IPS DF 6.9 (cell line): ENCODE measurements around the gene PCLO.
"Not testable (repeated sequence)": the region's sequence is repeated elsewhere in the genome, so short reads cannot be mapped to it uniquely, and the experiment has no call there.

Source experiments
- DNase-seq: peaks from one replicate; pipeline ENCODE4 v3.0.0-alpha.2; 2013; ENCODE audit warnings: low read depth, low spot score
- H3K27ac ChIP-seq: one replicate; pipeline ENCODE4 v1.5.1; 2013; ENCODE audit warnings: low read length, control low read depth
- H3K27me3 ChIP-seq: 2 replicates; pipeline ENCODE4 v1.6.1; 2013; ENCODE audit warnings: mild to moderate bottlenecking, low read length; ENCODE audit not compliant: control insufficient read depth, insufficient read depth
- H3K36me3 ChIP-seq: 2 replicates; pipeline ENCODE4 v1.6.1; 2013; ENCODE audit warnings: low read length; ENCODE audit not compliant: control insufficient read depth, insufficient read depth
- H3K4me1 ChIP-seq: 2 replicates; pipeline ENCODE4 v1.6.1; 2013; ENCODE audit warnings: low read length; ENCODE audit not compliant: control insufficient read depth, insufficient read depth
- H3K4me3 ChIP-seq: 2 replicates; pipeline ENCODE4 v1.5.1; 2013; ENCODE audit warnings: mild to moderate bottlenecking, low read length
- H3K9me3 ChIP-seq: 2 replicates; pipeline ENCODE4 v1.6.1; 2013; ENCODE audit warnings: low read length, inconsistent platforms; ENCODE audit not compliant: control insufficient read depth, insufficient read depth
- WGBS: extraction: QIAGEN DNeasy Blood & Tissue Kit; methylation state at CpG from one replicate; pipeline ENCODE4 v1.1.7; 2013; ENCODE audit warnings: mixed read lengths, missing lambda C conversion rate; ENCODE audit not compliant: insufficient read length, insufficient coverage; 5-methylcytosine and 5-hydroxymethylcytosine counted together

The PCLO gene

GRCh38 chr7:83105063-83105462 is 57.6 kb downstream of the PCLO start:
- H3K4me3 ChIP-seq, result no peak overlapping the region
- peaks cover 2% of the 10 kb centered on the region; the same call in 1 of the 2 replicates for H3K4me1 ChIP-seq
- no CpG with 5 or more reads among the region's 1 CpG for WGBS
- H3K27ac ChIP-seq, result no peak overlapping the region
- H3K27me3 ChIP-seq, result no peaks in the 10 kb centered on the region
- H3K36me3 ChIP-seq, result no peaks in the 10 kb centered on the region
- DNase-seq, result no peak
- no peaks in the 10 kb centered on the region for H3K9me3 ChIP-seq

- Histone ChIP-seq H3K36me3 (no peaks in the 10 kb centered on the region), H3K9me3 (no peaks in the 10 kb centered on the region), H3K4me1 (peaks cover 2% of the 10 kb centered on the region; the same call in 1 of the 2 replicates), H3K27me3 (no peaks in the 10 kb centered on the region), H3K27ac (no peak overlapping the region), H3K4me3 (no peak overlapping the region)
- WGBS, result no CpG with 5 or more reads among the region's 3 CpGs
- no peak for DNase-seq
These were observed 61.2 kb downstream of the PCLO start for GRCh38 chr7:83101530-83101929.

- Histone ChIP-seq H3K4me1 (no peaks in the 10 kb centered on the region), H3K9me3 (no peaks in the 10 kb centered on the region), H3K36me3 (no peaks in the 10 kb centered on the region), H3K4me3 (no peak overlapping the region), H3K27ac (no peak overlapping the region), H3K27me3 (no peaks in the 10 kb centered on the region)
- no CpG with 5 or more reads among the region's 2 CpGs for WGBS
- DNase-seq, result no peak
These were observed 66.6 kb downstream of the PCLO start for GRCh38 chr7:83096065-83096580.

- Histone ChIP-seq H3K27me3 (no peaks in the 10 kb centered on the region), H3K36me3 (no peaks in the 10 kb centered on the region), H3K9me3 (no peaks in the 10 kb centered on the region), H3K4me1 (no peaks in the 10 kb centered on the region), H3K4me3 (no peak overlapping the region), H3K27ac (no peak overlapping the region)
- DNase-seq, result no peak
- no CpG with 5 or more reads among the region's 4 CpGs for WGBS
These were observed 77.4 kb downstream of the PCLO start for GRCh38 chr7:83085299-83085698.

- not testable (repeated sequence) for DNase-seq, H3K4me3 ChIP-seq, H3K27ac ChIP-seq, H3K36me3 ChIP-seq, H3K4me1 ChIP-seq, H3K9me3 ChIP-seq, H3K27me3 ChIP-seq
- WGBS, result no CpG with 5 or more reads among the region's 1 CpG
These were observed 82.8 kb downstream of the PCLO start for GRCh38 chr7:83079879-83080278.

GRCh38 chr7:83077328-83077727 is 85.4 kb downstream of the PCLO start:
- no peak overlapping the region for H3K4me3 ChIP-seq
- H3K27me3 ChIP-seq, result no peaks in the 10 kb centered on the region
- no peaks in the 10 kb centered on the region for H3K9me3 ChIP-seq
- no peaks in the 10 kb centered on the region for H3K4me1 ChIP-seq
- no peak for DNase-seq
- no CpG with 5 or more reads among the region's 2 CpGs for WGBS
- no peaks in the 10 kb centered on the region for H3K36me3 ChIP-seq
- no peak overlapping the region for H3K27ac ChIP-seq

- Histone ChIP-seq H3K4me1 (no peaks in the 10 kb centered on the region), H3K27ac (no peak overlapping the region), H3K36me3 (no peaks in the 10 kb centered on the region), H3K9me3 (no peaks in the 10 kb centered on the region), H3K4me3 (no peak overlapping the region), H3K27me3 (no peaks in the 10 kb centered on the region)
- DNase-seq, result no peak
- no CpG with 5 or more reads among the region's 2 CpGs for WGBS
These were observed 89.8 kb downstream of the PCLO start for GRCh38 chr7:83072576-83073517.

GRCh38 chr7:83065714-83066113 is 97.0 kb downstream of the PCLO start:
- WGBS, result no CpG with 5 or more reads among the region's 3 CpGs
- Histone ChIP-seq H3K27me3 (no peaks in the 10 kb centered on the region), H3K36me3 (no peaks in the 10 kb centered on the region), H3K9me3 (no peaks in the 10 kb centered on the region), H3K4me3 (no peak overlapping the region), H3K4me1 (no peaks in the 10 kb centered on the region), H3K27ac (no peak overlapping the region)
- no peak for DNase-seq

- DNase-seq, result no peak
These were observed 102.5 kb downstream of the PCLO start for GRCh38 chr7:83060218-83060617.

GRCh38 chr7:83058667-83059066 is 104.0 kb downstream of the PCLO start:
- H3K4me3 ChIP-seq, result no peak overlapping the region
- no peaks in the 10 kb centered on the region for H3K4me1 ChIP-seq
- H3K27me3 ChIP-seq, result no peaks in the 10 kb centered on the region
- H3K27ac ChIP-seq, result no peak overlapping the region
- H3K36me3 ChIP-seq, result no peaks in the 10 kb centered on the region
- no CpG with 5 or more reads among the region's 5 CpGs for WGBS
- DNase-seq, result no peak
- no peaks in the 10 kb centered on the region for H3K9me3 ChIP-seq

More at GRCh38 chr7:83060218-83060617, 102.5 kb downstream of the PCLO start:
- no peak overlapping the region for H3K4me3 ChIP-seq
- H3K36me3 ChIP-seq, result no peaks in the 10 kb centered on the region
- H3K27ac ChIP-seq, result no peak overlapping the region
- H3K4me1 ChIP-seq, result no peaks in the 10 kb centered on the region
- no peaks in the 10 kb centered on the region for H3K27me3 ChIP-seq
- no peaks in the 10 kb centered on the region for H3K9me3 ChIP-seq

GRCh38 chr7:83055197-83055596 is 107.5 kb downstream of the PCLO start:
- H3K9me3 ChIP-seq, result no peaks in the 10 kb centered on the region
- H3K36me3 ChIP-seq, result no peaks in the 10 kb centered on the region
- no peak overlapping the region for H3K27ac ChIP-seq
- DNase-seq, result no peak
- H3K4me3 ChIP-seq, result no peak overlapping the region
- H3K27me3 ChIP-seq, result no peaks in the 10 kb centered on the region
- no CpG with 5 or more reads among the region's 2 CpGs for WGBS
- no peaks in the 10 kb centered on the region for H3K4me1 ChIP-seq
